Measurements from ENCODE around the gene PCOLCE2. TPM values are rescaled to one million over a fixed set of nuclear protein-coding genes. Genes with fewer than 3 reads are reported as not detected.

Gene PCOLCE2, protein sequence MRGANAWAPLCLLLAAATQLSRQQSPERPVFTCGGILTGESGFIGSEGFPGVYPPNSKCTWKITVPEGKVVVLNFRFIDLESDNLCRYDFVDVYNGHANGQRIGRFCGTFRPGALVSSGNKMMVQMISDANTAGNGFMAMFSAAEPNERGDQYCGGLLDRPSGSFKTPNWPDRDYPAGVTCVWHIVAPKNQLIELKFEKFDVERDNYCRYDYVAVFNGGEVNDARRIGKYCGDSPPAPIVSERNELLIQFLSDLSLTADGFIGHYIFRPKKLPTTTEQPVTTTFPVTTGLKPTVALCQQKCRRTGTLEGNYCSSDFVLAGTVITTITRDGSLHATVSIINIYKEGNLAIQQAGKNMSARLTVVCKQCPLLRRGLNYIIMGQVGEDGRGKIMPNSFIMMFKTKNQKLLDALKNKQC
- total RNA-seq (not detected in 2 replicates), polyA plus RNA-seq (not detected in 2 replicates), polyA minus RNA-seq (not detected in 2 replicates), Bru-seq, nascent RNA (percentile 1 among the genes with signal in this experiment), BruChase-seq, experiment 1, labeled RNA remaining after a 6-hour chase (percentile 1 among the genes with signal in this experiment), BruChase-seq, experiment 2, labeled RNA remaining after a 2-hour chase (percentile 7 among the genes with signal in this experiment)
- polyA plus RNA-seq (2011; cell fraction: cytosol; rRNA removed), result 0.06 TPM in 1 of 2 replicates, not detected in the other
- not detected in 2 replicates for polyA plus RNA-seq (2011; cell fraction: nucleus; rRNA removed)
- 0.37 TPM in 1 of 2 replicates, not detected in the other for polyA plus RNA-seq (2012)
- 17.6 TPM for polyA minus RNA-seq (2011; cell fraction: cytosol; rRNA and poly(A)+ RNA removed)
- polyA minus RNA-seq (2011; cell fraction: nucleus; rRNA and poly(A)+ RNA removed), result not detected in 2 replicates
- long read RNA-seq, result 0 reads

- CTCF ChIA-PET, result no interaction called here
Measured at GRCh38 chr3:142888481-142889211, at the start of gene PCOLCE2. Gene PCOLCE2 (minus strand): TSS chr3:142889083. CDS start chr3:142888896, 187 bp downstream.

More at GRCh38 chr3:142888481-142889211, at the start of gene PCOLCE2:
- Histone ChIP-seq H3K79me2 (ENCODE audit: control insufficient read depth, insufficient read depth, low read length) (no peaks in the 10 kb centered on the region), H3K4me3 (replicated peaks in 1 of 3; ENCODE audit: insufficient read depth in 1 of 3, low read depth in 1 of 3, low read length in 3 of 3) (peak within 1 kb of the TSS; percentile 25 to 64 (median 40)), H3K27me3 (ENCODE audit: control insufficient read depth in 2 of 2, insufficient read depth in 2 of 2, low read length in 2 of 2) (peaks cover 32 to 48% of the 10 kb centered on the region in 2 experiments), H3K9me1 (replicated peaks; ENCODE audit: control insufficient read depth, extremely low read depth, insufficient read depth, low read length) (no peaks in the 10 kb centered on the region), H2AFZ (ENCODE audit: low read depth, low read length) (peak within 1 kb of the TSS; percentile 88), H3K27ac (ENCODE audit: insufficient read depth, low read depth, low read length) (no peak within 1 kb of the TSS), H3K9ac (replicated peaks; ENCODE audit: extremely low read depth, insufficient read depth, low read length) (no peak within 1 kb of the TSS), H4K20me1 (replicated peaks; ENCODE audit: control insufficient read depth, extremely low read depth, insufficient read depth, low read length) (no peaks in the 10 kb centered on the region), H3K4me2 (ENCODE audit: insufficient read depth, low read length) (peak within 1 kb of the TSS; percentile 78), H3K4me1 (ENCODE audit: control insufficient read depth, extremely low read depth, insufficient read depth, low read length) (peaks cover 8% of the 10 kb centered on the region), H3K9me3 (replicated peaks; ENCODE audit: control insufficient read depth, insufficient read depth, low read length) (no peaks in the 10 kb centered on the region), H3K36me3 (ENCODE audit: control insufficient read depth in 2 of 2, extremely low read depth in 1 of 2, insufficient read depth in 2 of 2, low read length in 2 of 2) (no peaks in the 10 kb centered on the region)
- TF ChIP-seq, protein P1, sequence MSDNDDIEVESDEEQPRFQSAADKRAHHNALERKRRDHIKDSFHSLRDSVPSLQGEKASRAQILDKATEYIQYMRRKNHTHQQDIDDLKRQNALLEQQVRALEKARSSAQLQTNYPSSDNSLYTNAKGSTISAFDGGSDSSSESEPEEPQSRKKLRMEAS (IDR thresholded peaks at IDR 0.05; ENCODE audit: insufficient read depth, insufficient read length), result no peak
- TF ChIP-seq EZH2 (IDR thresholded peaks at IDR 0.05; ENCODE audit: borderline replicate concordance, low read depth, low read length, severe bottlenecking) (peak; percentile 44), JUN (IDR thresholded peaks at IDR 0.05; ENCODE audit: borderline replicate concordance, insufficient read depth, insufficient read length, low read depth) (no peak), POLR2A (IDR thresholded peaks at IDR 0.05; ENCODE audit: low read depth, low read length) (no peak), GATA2 (IDR thresholded peaks at IDR 0.05; ENCODE audit: insufficient read depth, insufficient read length, low read depth, low read length) (no peak), MYC (IDR thresholded peaks at IDR 0.05; ENCODE audit: low read depth, low read length) (no peak)
- TF ChIP-seq, protein P2, sequence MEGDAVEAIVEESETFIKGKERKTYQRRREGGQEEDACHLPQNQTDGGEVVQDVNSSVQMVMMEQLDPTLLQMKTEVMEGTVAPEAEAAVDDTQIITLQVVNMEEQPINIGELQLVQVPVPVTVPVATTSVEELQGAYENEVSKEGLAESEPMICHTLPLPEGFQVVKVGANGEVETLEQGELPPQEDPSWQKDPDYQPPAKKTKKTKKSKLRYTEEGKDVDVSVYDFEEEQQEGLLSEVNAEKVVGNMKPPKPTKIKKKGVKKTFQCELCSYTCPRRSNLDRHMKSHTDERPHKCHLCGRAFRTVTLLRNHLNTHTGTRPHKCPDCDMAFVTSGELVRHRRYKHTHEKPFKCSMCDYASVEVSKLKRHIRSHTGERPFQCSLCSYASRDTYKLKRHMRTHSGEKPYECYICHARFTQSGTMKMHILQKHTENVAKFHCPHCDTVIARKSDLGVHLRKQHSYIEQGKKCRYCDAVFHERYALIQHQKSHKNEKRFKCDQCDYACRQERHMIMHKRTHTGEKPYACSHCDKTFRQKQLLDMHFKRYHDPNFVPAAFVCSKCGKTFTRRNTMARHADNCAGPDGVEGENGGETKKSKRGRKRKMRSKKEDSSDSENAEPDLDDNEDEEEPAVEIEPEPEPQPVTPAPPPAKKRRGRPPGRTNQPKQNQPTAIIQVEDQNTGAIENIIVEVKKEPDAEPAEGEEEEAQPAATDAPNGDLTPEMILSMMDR (IDR thresholded peaks at IDR 0.05; ENCODE audit: extremely low read depth in 1 of 2, insufficient read depth in 1 of 2, low read depth in 1 of 2, low read length in 2 of 2), result no peak
- intact Hi-C loops (cut with micrococcal nuclease), result loop anchor here (5.0 kb wide), 1 partner anchor 74 kb away; the partner anchor contains the start of gene PAQR9
- BruUV-seq (replicated peaks), result no TSS peak
- dilution Hi-C loops (cut with MboI; ENCODE audit: extremely low pct_ligation_motif_present, low sequenced_read_pairs), result no loop called here
- FAIRE-seq (no peak), DNase-seq (ENCODE audit: low read depth, low spot score) (peak; percentile 16)
- POLR2A ChIA-PET, result no interaction called here

Data from endothelial cell of umbilical vein (primary cell).